H1 (cell line): Measurements from ENCODE around the gene ANXA5. TPM values are rescaled to one million over a fixed set of nuclear protein-coding genes. Genes with fewer than 3 reads are reported as not detected.

Experiments
- ASH2L ChIP-seq: fragments of 200-600, 300-600 bp; sonication (generic); IDR thresholded peaks from one replicate; pipeline ENCODE4 v1.7.1; 2017; ENCODE audit warnings: low read length
- MAX ChIP-seq: IDR thresholded peaks from 2 replicates; pipeline ENCODE4 v1.6.1; 2012; ENCODE audit warnings: inconsistent platforms
- polyA plus RNA-seq, 7 experiments: library from polyadenylated mRNA; depleted of rRNA in 3 of 7; stranded (reverse) in 5 of 7; unstranded in 2 of 7; fragments of >200 nt in 5 of 7; fragments of 200-250 nt in 2 of 7; gene quantifications; 1 replicate in 5 of 7; 2 replicates in 1 of 7; 4 replicates in 1 of 7; pipeline versions ENCODE4 v1.2.1 to v1.2.3, GENCODE V29; 2011 to 2013; ENCODE audit warnings: missing spikeins in 2 of 7, mixed read lengths in 2 of 7
- total RNA-seq: library from RNA; stranded (reverse); fragmentation: NEBNext Ultra II Directional; extraction: Animal tissue kit (Norgen Biotek cat#: 25700); gene quantifications from 2 replicates; pipeline ENCODE4 v1.2.1, GENCODE V29; 2021
- TF ChIP-seq, protein P1 (sequence below): fragments of 300-600 bp; sonication (generic); IDR thresholded peaks from 2 replicates; pipeline ENCODE4 v1.7.1; 2012; ENCODE audit warnings: low read length, moderate library complexity, mild to moderate bottlenecking, inconsistent platforms; ENCODE audit not compliant: insufficient replicate concordance

The ANXA5 gene
- total and polyA plus RNA-seq, 2 of the 8 experiments (the other 6 are each of a cell fraction or from before 2014, with no cell fraction given) = 213 to 221 TPM

GRCh38 chr4:121651597-121651996, 45.2 kb downstream of the ANXA5 start (continued):
- TF ChIP-seq, protein P1, sequence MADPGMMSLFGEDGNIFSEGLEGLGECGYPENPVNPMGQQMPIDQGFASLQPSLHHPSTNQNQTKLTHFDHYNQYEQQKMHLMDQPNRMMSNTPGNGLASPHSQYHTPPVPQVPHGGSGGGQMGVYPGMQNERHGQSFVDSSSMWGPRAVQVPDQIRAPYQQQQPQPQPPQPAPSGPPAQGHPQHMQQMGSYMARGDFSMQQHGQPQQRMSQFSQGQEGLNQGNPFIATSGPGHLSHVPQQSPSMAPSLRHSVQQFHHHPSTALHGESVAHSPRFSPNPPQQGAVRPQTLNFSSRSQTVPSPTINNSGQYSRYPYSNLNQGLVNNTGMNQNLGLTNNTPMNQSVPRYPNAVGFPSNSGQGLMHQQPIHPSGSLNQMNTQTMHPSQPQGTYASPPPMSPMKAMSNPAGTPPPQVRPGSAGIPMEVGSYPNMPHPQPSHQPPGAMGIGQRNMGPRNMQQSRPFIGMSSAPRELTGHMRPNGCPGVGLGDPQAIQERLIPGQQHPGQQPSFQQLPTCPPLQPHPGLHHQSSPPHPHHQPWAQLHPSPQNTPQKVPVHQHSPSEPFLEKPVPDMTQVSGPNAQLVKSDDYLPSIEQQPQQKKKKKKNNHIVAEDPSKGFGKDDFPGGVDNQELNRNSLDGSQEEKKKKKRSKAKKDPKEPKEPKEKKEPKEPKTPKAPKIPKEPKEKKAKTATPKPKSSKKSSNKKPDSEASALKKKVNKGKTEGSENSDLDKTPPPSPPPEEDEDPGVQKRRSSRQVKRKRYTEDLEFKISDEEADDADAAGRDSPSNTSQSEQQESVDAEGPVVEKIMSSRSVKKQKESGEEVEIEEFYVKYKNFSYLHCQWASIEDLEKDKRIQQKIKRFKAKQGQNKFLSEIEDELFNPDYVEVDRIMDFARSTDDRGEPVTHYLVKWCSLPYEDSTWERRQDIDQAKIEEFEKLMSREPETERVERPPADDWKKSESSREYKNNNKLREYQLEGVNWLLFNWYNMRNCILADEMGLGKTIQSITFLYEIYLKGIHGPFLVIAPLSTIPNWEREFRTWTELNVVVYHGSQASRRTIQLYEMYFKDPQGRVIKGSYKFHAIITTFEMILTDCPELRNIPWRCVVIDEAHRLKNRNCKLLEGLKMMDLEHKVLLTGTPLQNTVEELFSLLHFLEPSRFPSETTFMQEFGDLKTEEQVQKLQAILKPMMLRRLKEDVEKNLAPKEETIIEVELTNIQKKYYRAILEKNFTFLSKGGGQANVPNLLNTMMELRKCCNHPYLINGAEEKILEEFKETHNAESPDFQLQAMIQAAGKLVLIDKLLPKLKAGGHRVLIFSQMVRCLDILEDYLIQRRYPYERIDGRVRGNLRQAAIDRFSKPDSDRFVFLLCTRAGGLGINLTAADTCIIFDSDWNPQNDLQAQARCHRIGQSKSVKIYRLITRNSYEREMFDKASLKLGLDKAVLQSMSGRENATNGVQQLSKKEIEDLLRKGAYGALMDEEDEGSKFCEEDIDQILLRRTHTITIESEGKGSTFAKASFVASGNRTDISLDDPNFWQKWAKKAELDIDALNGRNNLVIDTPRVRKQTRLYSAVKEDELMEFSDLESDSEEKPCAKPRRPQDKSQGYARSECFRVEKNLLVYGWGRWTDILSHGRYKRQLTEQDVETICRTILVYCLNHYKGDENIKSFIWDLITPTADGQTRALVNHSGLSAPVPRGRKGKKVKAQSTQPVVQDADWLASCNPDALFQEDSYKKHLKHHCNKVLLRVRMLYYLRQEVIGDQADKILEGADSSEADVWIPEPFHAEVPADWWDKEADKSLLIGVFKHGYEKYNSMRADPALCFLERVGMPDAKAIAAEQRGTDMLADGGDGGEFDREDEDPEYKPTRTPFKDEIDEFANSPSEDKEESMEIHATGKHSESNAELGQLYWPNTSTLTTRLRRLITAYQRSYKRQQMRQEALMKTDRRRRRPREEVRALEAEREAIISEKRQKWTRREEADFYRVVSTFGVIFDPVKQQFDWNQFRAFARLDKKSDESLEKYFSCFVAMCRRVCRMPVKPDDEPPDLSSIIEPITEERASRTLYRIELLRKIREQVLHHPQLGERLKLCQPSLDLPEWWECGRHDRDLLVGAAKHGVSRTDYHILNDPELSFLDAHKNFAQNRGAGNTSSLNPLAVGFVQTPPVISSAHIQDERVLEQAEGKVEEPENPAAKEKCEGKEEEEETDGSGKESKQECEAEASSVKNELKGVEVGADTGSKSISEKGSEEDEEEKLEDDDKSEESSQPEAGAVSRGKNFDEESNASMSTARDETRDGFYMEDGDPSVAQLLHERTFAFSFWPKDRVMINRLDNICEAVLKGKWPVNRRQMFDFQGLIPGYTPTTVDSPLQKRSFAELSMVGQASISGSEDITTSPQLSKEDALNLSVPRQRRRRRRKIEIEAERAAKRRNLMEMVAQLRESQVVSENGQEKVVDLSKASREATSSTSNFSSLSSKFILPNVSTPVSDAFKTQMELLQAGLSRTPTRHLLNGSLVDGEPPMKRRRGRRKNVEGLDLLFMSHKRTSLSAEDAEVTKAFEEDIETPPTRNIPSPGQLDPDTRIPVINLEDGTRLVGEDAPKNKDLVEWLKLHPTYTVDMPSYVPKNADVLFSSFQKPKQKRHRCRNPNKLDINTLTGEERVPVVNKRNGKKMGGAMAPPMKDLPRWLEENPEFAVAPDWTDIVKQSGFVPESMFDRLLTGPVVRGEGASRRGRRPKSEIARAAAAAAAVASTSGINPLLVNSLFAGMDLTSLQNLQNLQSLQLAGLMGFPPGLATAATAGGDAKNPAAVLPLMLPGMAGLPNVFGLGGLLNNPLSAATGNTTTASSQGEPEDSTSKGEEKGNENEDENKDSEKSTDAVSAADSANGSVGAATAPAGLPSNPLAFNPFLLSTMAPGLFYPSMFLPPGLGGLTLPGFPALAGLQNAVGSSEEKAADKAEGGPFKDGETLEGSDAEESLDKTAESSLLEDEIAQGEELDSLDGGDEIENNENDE = no peak
- no peak for TF ChIP-seq ASH2L
- TF ChIP-seq MAX = no peak
